ENCODE data around the gene RUNDC3A. TPM values are rescaled to one million over a fixed set of nuclear protein-coding genes. Genes with fewer than 3 reads are reported as not detected.

RUNDC3A gene
- total RNA-seq, 1 experiment from 2014 or later: 0.29 TPM

- Histone ChIP-seq H3K4me2 (ENCODE audit: low read length) (peak overlapping the region; percentile 94), H3K9me2 (replicated peaks; ENCODE audit: low read length) (no peaks in the 10 kb centered on the region), H3K4me1 (ENCODE audit: insufficient read depth, low read length) (peaks cover 8% of the 10 kb centered on the region; the same call in 1 of the 2 replicates), H4K20me1 (ENCODE audit: low read length) (0 out of 2 replicates have a peak, but pooled peaks cover 6% of the 10 kb centered on the region), H3K9ac (ENCODE audit: low read length) (peak overlapping the region; percentile 98), H2AFZ (ENCODE audit: low read length) (no peak overlapping the region), H3K36me3 (ENCODE audit: low read depth, low read length) (peaks cover 31% of the 10 kb centered on the region), H3K4me3 (ENCODE audit: low read length) (peak overlapping the region; percentile 81), H3K9me3 (ENCODE audit: low read length) (no peaks in the 10 kb centered on the region), H3K27me3 (ENCODE audit: low read length) (no peaks in the 10 kb centered on the region), H3F3A (ENCODE audit: low read length, unreplicated experiment) (no peaks in the 10 kb centered on the region), H3K79me2 (ENCODE audit: low read length) (peaks cover 41% of the 10 kb centered on the region), H3K27ac (ENCODE audit: low read length) (peak overlapping the region; percentile 51)
- ChIA-PET POLR2A (ENCODE audit: unreplicated experiment) (no interaction called here), CTCF (interaction anchor here (0.6 kb wide), 1 partner anchor 104 kb away, joined by 7 read pairs; the partner anchor contains the start of gene UBTF)
- no peak for DNase-seq
- TF ChIP-seq EZH2phosphoT487 (IDR thresholded peaks at IDR 0.05; ENCODE audit: borderline replicate concordance, low read length): no peak
- no peak for TF ChIP-seq CTCF (conservative IDR thresholded peaks at IDR 0.05; ENCODE audit: low read depth, low read length)
- no peak for TF ChIP-seq EZH2 (IDR thresholded peaks at IDR 0.05; ENCODE audit: low read length, unreplicated experiment)
- intact Hi-C loops (cut with micrococcal nuclease): loop anchor here (1.0 kb wide), 2 partner anchors 101 to 105 kb away; no protein-coding TSS in a partner anchor
- no peak for ATAC-seq
- TSS peak; percentile 55 for BruUV-seq (replicated peaks)
These were observed 15.1 kb downstream of the RUNDC3A start for GRCh38 chr17:44323359-44324091.

- H3K27me3 ChIP-seq (ENCODE audit: low read length): no peaks in the 10 kb centered on the region
- DNase-seq: peak; percentile 39
- ChIA-PET CTCF (interaction anchor here (0.6 to 1.0 kb wide), 2 partner anchors 104 to 110 kb away, joined by 4 to 7 read pairs; partner anchors contain the start of gene UBTF), POLR2A (ENCODE audit: unreplicated experiment) (no interaction called here)
- peaks cover 31% of the 10 kb centered on the region for H3K36me3 ChIP-seq (ENCODE audit: low read depth, low read length)
- peak; percentile 33 for ATAC-seq
- TF ChIP-seq EZH2phosphoT487 (IDR thresholded peaks at IDR 0.05; ENCODE audit: borderline replicate concordance, low read length) (no peak), EZH2 (IDR thresholded peaks at IDR 0.05; ENCODE audit: low read length, unreplicated experiment) (no peak), CTCF (conservative IDR thresholded peaks at IDR 0.05; ENCODE audit: low read depth, low read length) (no peak)
- peak overlapping the region; percentile 51 for H3K27ac ChIP-seq (ENCODE audit: low read length)
- H3K9me3 ChIP-seq (ENCODE audit: low read length): no peaks in the 10 kb centered on the region
- BruUV-seq (replicated peaks): no TSS peak
- H3K9ac ChIP-seq (ENCODE audit: low read length): peak overlapping the region; percentile 98
- H3K79me2 ChIP-seq (ENCODE audit: low read length): peaks cover 41% of the 10 kb centered on the region
- peaks cover 8% of the 10 kb centered on the region; the same call in 1 of the 2 replicates for H3K4me1 ChIP-seq (ENCODE audit: insufficient read depth, low read length)
- peak overlapping the region; percentile 81 for H3K4me3 ChIP-seq (ENCODE audit: low read length)
- 0 out of 2 replicates have a peak, but pooled peaks cover 6% of the 10 kb centered on the region for H4K20me1 ChIP-seq (ENCODE audit: low read length)
- no peaks in the 10 kb centered on the region for H3F3A ChIP-seq (ENCODE audit: low read length, unreplicated experiment)
- no peaks in the 10 kb centered on the region for H3K9me2 ChIP-seq (replicated peaks; ENCODE audit: low read length)
- peak overlapping the region; percentile 34 for H2AFZ ChIP-seq (ENCODE audit: low read length)
- intact Hi-C loops (cut with micrococcal nuclease): loop anchor here (1.0 kb wide), 2 partner anchors 102 to 106 kb away; no protein-coding TSS in a partner anchor
- H3K4me2 ChIP-seq (ENCODE audit: low read length): peak overlapping the region; percentile 94
These were observed 15.7 kb downstream of the RUNDC3A start for GRCh38 chr17:44324092-44324570.

Data from PC-3 (cell line).